BLaER1 treated with 17β-estradiol and CSF1 and Interleukin-3, amounts not matched to agents 10 nM and 100 nM (cell line): Measurements from ENCODE around the gene ZNF462.

Experiments used
- H3K27ac ChIP-seq, 11 experiments: shearing (Covaris generic); formaldehyde crosslinking; 2 replicates each; pipeline ENCODE4 v1.8.1; 2022
- H3K27me3 ChIP-seq, 11 experiments: shearing (Covaris generic); formaldehyde crosslinking; 2 replicates each; pipeline ENCODE4 v1.8.1; 2022
- H3K36me3 ChIP-seq, 11 experiments: shearing (Covaris generic); formaldehyde crosslinking; 2 replicates each; pipeline ENCODE4 v1.8.1; 2022
- H3K4me1 ChIP-seq, 10 experiments: shearing (Covaris generic); formaldehyde crosslinking; 2 replicates each; pipeline ENCODE4 v1.8.1; 2022
- H3K4me2 ChIP-seq, 11 experiments: shearing (Covaris generic); formaldehyde crosslinking; 2 replicates each; pipeline ENCODE4 v1.8.1; 2022
- H3K4me3 ChIP-seq, 10 experiments: shearing (Covaris generic); formaldehyde crosslinking; 2 replicates each; pipeline ENCODE4 v1.8.1; 2022
- H3K9ac ChIP-seq, 11 experiments: shearing (Covaris generic); formaldehyde crosslinking; 2 replicates each; pipeline ENCODE4 v1.8.1; 2022
- H3K9me3 ChIP-seq, 11 experiments: shearing (Covaris generic); formaldehyde crosslinking; replicated peaks in 1 of 11; 2 replicates each; pipeline ENCODE4 v1.8.1; 2022
- H4K20me1 ChIP-seq, 11 experiments: shearing (Covaris generic); formaldehyde crosslinking; 2 replicates each; pipeline ENCODE4 v1.8.1; 2022
- Cebpa-rat ChIP-seq, 11 experiments: shearing (Covaris generic); IDR thresholded peaks; 2 replicates each; pipeline ENCODE4 v1.8.1; 2022

ZNF462 gene

DNA sequence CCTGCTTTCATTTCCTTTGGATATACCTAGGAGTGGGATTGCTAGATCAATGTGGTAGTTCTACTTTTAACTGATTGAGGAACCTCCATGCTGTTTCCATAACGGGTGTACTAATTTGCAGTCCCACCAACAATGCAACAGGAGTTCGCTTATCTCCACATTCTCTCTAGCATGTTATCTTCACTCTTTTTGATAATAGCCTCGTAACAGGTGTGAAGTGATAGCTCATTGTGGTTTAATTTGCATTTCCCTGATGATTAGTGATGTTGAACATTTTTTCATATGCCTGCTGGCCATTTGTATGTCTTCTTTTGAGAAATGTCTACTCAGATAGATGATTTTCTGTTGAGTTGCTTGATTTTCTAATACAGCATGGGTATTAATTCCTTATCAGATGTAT lies 142.2 kb downstream of the ZNF462 start:
- H3K36me3 ChIP-seq: peaks cover 0 to 17% (median 5%) of the 10 kb centered on the region in 11 experiments; a peak in 6 of 22 replicates
- H3K9ac ChIP-seq: no peak overlapping the region
- H3K9me3 ChIP-seq: peaks cover 0 to 7% (median 0%) of the 10 kb centered on the region in 11 experiments; a peak in 2 of 22 replicates
- H3K27ac ChIP-seq: no peak overlapping the region
- H3K4me3 ChIP-seq: no peak overlapping the region
- H3K4me2 ChIP-seq: no peak overlapping the region
- H3K27me3 ChIP-seq: no peaks in the 10 kb centered on the region
- H4K20me1 ChIP-seq: no peaks in the 10 kb centered on the region
- no peak for TF ChIP-seq Cebpa-rat (IDR thresholded peaks at IDR 0.05)
- 0 out of 20 replicates have a peak, but pooled peaks cover 0 to 6% (median 0%) of the 10 kb centered on the region in 10 experiments for H3K4me1 ChIP-seq

DNA sequence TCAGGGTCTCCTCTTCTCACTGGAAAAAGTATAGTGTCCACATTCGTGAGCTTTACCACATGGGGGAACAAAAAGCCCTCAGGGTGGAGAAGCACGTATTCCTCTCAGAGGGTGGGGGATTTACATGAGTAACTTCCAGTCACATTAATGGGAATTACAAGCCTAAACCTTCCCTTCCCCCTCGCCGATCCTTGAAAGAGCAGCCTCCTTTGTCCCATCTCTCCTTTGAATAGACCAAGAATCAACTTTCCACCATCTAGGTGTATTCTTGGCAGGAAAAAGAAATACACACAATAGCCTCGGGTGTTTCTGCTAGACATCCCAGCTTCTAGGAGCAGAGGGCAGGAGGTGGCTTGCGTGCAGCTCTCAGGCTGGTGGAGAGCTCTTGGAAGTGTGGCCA lies 144.4 kb downstream of the ZNF462 start:
- no peak for TF ChIP-seq Cebpa-rat (IDR thresholded peaks at IDR 0.05)
- no peaks in the 10 kb centered on the region for H3K27me3 ChIP-seq
- H3K4me2 ChIP-seq: no peak overlapping the region
- 0 out of 20 replicates have a peak, but pooled peaks cover 0 to 6% (median 0%) of the 10 kb centered on the region in 10 experiments for H3K4me1 ChIP-seq
- no peak overlapping the region for H3K4me3 ChIP-seq
- no peaks in the 10 kb centered on the region for H4K20me1 ChIP-seq
- H3K9ac ChIP-seq: no peak overlapping the region
- H3K36me3 ChIP-seq: peaks cover 9 to 34% (median 15%) of the 10 kb centered on the region in 11 experiments; a peak in 15 of 22 replicates
- H3K9me3 ChIP-seq: peaks cover 9 to 23% (median 18%) of the 10 kb centered on the region in 11 experiments; a peak in 20 of 22 replicates
- no peak overlapping the region for H3K27ac ChIP-seq

DNA sequence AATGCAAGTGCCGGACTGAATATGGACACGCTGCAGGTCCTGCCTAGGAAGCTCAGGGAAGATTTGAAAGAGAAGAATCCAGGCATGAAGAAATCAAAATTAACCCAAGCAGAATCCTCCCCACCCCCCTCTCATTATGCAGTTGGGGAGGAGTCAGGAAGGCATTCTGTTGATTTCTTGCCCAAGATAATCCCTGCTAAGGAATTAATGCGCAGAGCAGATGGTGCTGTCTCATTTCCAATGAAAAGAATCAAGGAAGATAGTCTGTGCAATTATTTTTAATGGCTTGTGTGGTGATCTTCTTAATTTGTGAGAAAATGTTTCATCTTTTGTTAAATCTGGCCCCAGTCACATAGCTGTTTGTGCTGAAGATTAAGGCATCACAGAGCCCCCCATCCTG lies 145.0 kb downstream of the ZNF462 start:
- TF ChIP-seq Cebpa-rat (IDR thresholded peaks at IDR 0.05): no peak

DNA sequence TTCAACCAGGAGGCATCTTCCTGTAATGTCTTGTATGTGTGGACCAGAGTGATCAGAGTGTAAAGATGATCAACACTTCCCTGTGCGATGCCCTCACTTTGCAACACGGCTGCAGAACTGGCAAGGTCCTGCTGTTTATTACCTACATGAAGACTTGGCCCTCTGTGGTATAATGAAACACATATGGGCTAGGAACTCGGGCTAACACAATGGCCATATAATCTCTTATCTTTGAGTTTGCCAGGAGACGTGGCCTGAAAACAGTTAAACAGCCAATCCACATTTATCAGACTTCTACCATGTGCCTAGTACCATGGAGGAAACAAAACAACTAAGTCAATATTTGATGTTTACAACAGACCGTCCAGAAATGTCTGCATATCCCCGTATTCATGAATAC lies 145.5 kb downstream of the ZNF462 start:
- Histone ChIP-seq H3K4me3 (no peak overlapping the region), H3K27me3 (no peaks in the 10 kb centered on the region), H3K36me3 (peaks cover 9 to 34% (median 15%) of the 10 kb centered on the region in 11 experiments; a peak in 15 of 22 replicates), H3K27ac (no peak overlapping the region), H3K9me3 (peaks cover 9 to 23% (median 18%) of the 10 kb centered on the region in 11 experiments; a peak in 20 of 22 replicates), H3K4me1 (0 out of 20 replicates have a peak, but pooled peaks cover 0 to 6% (median 0%) of the 10 kb centered on the region in 10 experiments), H3K9ac (no peak overlapping the region), H3K4me2 (no peak overlapping the region), H4K20me1 (no peaks in the 10 kb centered on the region)
- TF ChIP-seq Cebpa-rat (IDR thresholded peaks at IDR 0.05): no peak

More for the DNA sequence above, 145.0 kb downstream of the ZNF462 start:
- H3K27me3 ChIP-seq: no peaks in the 10 kb centered on the region
- H4K20me1 ChIP-seq: no peaks in the 10 kb centered on the region
- H3K4me2 ChIP-seq: no peak overlapping the region
- H3K36me3 ChIP-seq: peaks cover 9 to 34% (median 15%) of the 10 kb centered on the region in 11 experiments; a peak in 15 of 22 replicates
- H3K9me3 ChIP-seq: peaks cover 9 to 23% (median 18%) of the 10 kb centered on the region in 11 experiments; a peak in 20 of 22 replicates
- H3K4me3 ChIP-seq: no peak overlapping the region
- H3K9ac ChIP-seq: no peak overlapping the region
- H3K27ac ChIP-seq: no peak overlapping the region
- 0 out of 20 replicates have a peak, but pooled peaks cover 0 to 6% (median 0%) of the 10 kb centered on the region in 10 experiments for H3K4me1 ChIP-seq

DNA sequence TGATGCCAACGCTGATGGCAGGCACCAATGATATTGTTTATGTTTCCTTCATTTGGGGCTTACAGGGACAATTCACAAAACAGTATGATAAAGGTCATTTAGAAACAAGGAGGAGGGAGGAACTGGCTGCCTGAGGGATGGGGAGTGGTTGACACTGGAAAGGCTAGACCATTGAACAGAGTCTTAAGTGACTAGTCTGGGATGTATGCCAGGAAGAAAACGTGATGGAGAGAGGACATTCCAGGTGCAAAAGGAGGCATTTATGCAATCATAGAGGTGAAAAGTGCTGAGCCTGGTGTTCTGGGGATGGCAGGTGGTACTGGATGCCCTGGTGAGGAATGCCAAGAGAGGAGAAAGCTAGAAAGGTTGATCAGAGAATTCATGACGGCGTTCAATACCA lies 153.4 kb downstream of the ZNF462 start:
- TF ChIP-seq Cebpa-rat (IDR thresholded peaks at IDR 0.05): no peak
- Histone ChIP-seq H3K9me3 (peaks cover 20 to 34% (median 27%) of the 10 kb centered on the region in 11 experiments), H3K4me3 (no peak overlapping the region), H3K9ac (no peak overlapping the region), H4K20me1 (no peaks in the 10 kb centered on the region; a peak in 1 of 22 replicates), H3K4me2 (no peak overlapping the region), H3K4me1 (peaks cover 0 to 28% (median 24%) of the 10 kb centered on the region in 10 experiments; a peak in 16 of 20 replicates), H3K27ac (no peak overlapping the region), H3K36me3 (peaks cover under 1 to 7% (median 1%) of the 10 kb centered on the region in 11 experiments; a peak in 9 of 22 replicates), H3K27me3 (no peaks in the 10 kb centered on the region)

DNA sequence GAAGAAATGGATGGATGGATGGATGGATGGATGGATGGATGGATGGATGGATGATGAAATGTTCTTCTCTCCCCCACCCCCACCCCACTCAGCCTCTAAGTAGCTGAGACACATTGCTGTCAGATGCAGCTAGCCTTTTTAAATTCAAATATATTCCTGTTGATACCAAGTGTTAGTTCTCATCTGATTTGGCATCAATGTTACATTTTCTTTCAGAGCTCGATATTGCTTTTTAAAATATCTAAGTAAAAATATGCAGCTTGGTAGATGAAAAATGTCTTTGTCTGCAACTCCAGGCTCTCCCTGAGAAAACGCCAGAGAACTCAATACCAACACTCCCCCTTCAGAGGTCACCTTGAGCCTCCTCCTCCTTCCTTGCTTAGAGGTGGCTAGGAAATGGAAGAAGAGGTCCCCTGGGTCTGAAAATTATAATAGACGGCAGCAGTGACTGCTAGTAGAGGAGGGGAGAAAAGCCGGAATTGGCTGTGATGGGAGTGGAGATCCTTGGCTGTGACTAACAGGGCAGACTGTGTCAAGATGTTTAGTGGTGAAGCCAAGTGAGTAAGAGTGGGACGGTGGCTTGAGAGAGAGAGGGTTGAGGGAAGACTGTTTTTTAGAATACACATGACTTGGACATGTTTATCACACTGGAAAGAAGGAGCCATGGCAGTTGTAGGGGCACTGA lies 156.0 kb downstream of the ZNF462 start:
- Histone ChIP-seq H3K27ac (no peak overlapping the region), H3K36me3 (0 out of 22 replicates have a peak, but pooled peaks cover 0 to 4% (median 0%) of the 10 kb centered on the region in 11 experiments), H3K9me3 (peaks cover 17 to 26% (median 20%) of the 10 kb centered on the region in 11 experiments), H3K4me3 (no peak overlapping the region), H3K4me1 (peaks cover 2 to 39% (median 31%) of the 10 kb centered on the region in 10 experiments; a peak in 19 of 20 replicates), H3K9ac (no peak overlapping the region), H3K4me2 (peak overlapping the region in 9 of 11 experiments; percentile 24 to 76 (median 69); a peak in 16 of 22 replicates), H3K27me3 (no peaks in the 10 kb centered on the region), H4K20me1 (no peaks in the 10 kb centered on the region; a peak in 1 of 22 replicates)
- no peak for TF ChIP-seq Cebpa-rat (IDR thresholded peaks at IDR 0.05)

DNA sequence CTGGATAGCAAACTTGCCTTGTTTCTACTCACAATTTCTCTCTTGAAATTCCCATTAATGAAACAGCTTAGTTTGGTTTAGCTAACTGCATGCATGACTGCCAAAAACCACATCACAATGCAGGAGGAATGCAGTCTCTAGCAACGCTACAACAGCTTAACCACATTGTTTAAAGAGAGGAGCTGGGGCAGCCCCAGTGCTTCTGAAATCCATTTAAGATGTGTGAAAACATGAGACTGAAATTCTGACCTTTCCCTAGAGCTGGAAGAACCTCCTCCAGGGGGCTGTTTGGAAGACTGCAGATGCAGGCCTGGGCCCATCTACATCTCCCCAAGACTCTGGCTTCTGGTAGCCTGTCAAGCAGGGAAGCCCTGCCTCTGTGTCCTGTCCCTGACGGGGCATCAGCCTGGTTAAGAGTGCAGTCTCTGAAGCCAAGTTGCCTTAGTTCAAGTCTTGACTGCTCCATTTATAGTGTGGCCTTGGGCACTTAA lies 157.1 kb downstream of the ZNF462 start:
- Histone ChIP-seq H3K27me3 (no peaks in the 10 kb centered on the region), H3K27ac (0 out of 22 replicates have a peak overlapping the region, but pooled peaks of 2 of the 11 experiments have one; percentile 10 to 15), H4K20me1 (no peaks in the 10 kb centered on the region; a peak in 1 of 22 replicates), H3K9ac (peak overlapping the region in 1 of 11 experiments; percentile 40; a peak in 1 of 22 replicates), H3K9me3 (peaks cover 17 to 26% (median 20%) of the 10 kb centered on the region in 11 experiments), H3K4me1 (peaks cover 13 to 50% (median 42%) of the 10 kb centered on the region in 10 experiments), H3K4me3 (no peak overlapping the region), H3K36me3 (0 out of 22 replicates have a peak, but pooled peaks cover 0 to 4% (median 0%) of the 10 kb centered on the region in 11 experiments), H3K4me2 (peak overlapping the region in 10 of 11 experiments; percentile 13 to 76 (median 67); a peak in 19 of 22 replicates)
- peak in 1 of 11 experiments; percentile 17; a peak in 1 of 22 replicates for TF ChIP-seq Cebpa-rat (IDR thresholded peaks at IDR 0.05)

DNA sequence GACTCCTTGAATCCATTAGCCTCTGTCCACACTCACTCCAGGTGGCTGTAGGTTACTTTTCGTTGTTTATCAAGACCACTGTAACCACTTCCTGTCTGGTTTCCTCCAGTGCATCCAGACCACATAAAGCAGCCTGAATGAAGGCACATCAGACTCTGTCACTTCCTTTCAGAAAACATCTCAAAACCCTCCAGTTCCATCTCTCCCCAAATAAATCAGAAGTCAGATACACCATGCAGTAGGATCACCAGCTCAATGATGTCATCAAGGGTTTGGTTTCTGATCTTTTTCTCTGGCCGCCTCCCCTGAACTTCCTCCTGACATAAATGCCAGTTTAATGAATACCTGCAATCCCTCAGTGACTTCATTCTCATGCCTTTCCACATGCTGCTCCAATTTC lies 161.2 kb downstream of the ZNF462 start:
- no peaks in the 10 kb centered on the region; a peak in 1 of 22 replicates for H4K20me1 ChIP-seq
- peak overlapping the region; percentile 20 to 77 (median 66) for H3K4me2 ChIP-seq
- H3K9ac ChIP-seq: no peak overlapping the region
- peaks cover 0 to 10% (median 4%) of the 10 kb centered on the region in 11 experiments; a peak in 7 of 22 replicates for H3K9me3 ChIP-seq
- H3K27me3 ChIP-seq: no peaks in the 10 kb centered on the region
- H3K27ac ChIP-seq: peak overlapping the region in 1 of 11 experiments; percentile 15; a peak in 2 of 22 replicates
- H3K4me3 ChIP-seq: no peak overlapping the region
- peaks cover 13 to 55% (median 44%) of the 10 kb centered on the region in 10 experiments for H3K4me1 ChIP-seq
- H3K36me3 ChIP-seq: no peaks in the 10 kb centered on the region
- no peak for TF ChIP-seq Cebpa-rat (IDR thresholded peaks at IDR 0.05)
